WTC11 (cell line): Measurements from ENCODE around the gene TUBA1A. TPM values are rescaled to one million over a fixed set of nuclear protein-coding genes. Genes with fewer than 3 reads are reported as not detected.

Experiments used
- ATAC-seq: fragments of 200-7000 bp; cut with Tn5 transposase; 2 replicates; pipeline ENCODE4 v1.10.0; 2021; ENCODE audit warnings: mild to moderate bottlenecking, moderate library complexity
- CTCF ChIA-PET: fragments of 300-600 bp; sonication (Branson Sonifier 250); formaldehyde crosslinking; loops from one replicate; lab custom pipeline; 2021; ENCODE audit warnings: antibody characterized with exemption; lab: Charles Lee
- POLR2A ChIA-PET: fragments of 350-600 bp; sonication (Branson Sonifier 250); formaldehyde crosslinking; loops from one replicate; lab custom pipeline; 2021; ENCODE audit warnings: antibody characterized with exemption; lab: Charles Lee
- DNase-seq: peaks from one replicate; pipeline ENCODE4 v3.0.0; 2021; ENCODE audit warnings: low spot score
- H3K27ac Mint-ChIP-seq: 2 replicates; pipeline ENCODE4 v1.8.0; 2021; ENCODE audit warnings: mixed read lengths
- H3K27me3 Mint-ChIP-seq: 2 replicates; pipeline ENCODE4 v1.8.0; 2021; ENCODE audit warnings: low read depth, mild to moderate bottlenecking, moderate library complexity, mixed read lengths
- H3K36me3 Mint-ChIP-seq: 2 replicates; pipeline ENCODE4 v1.8.0; 2021; ENCODE audit warnings: mixed read lengths
- H3K4me1 Mint-ChIP-seq: 2 replicates; pipeline ENCODE4 v1.8.0; 2022; ENCODE audit warnings: mixed read lengths
- H3K4me3 Mint-ChIP-seq: 2 replicates; pipeline ENCODE4 v1.8.0; 2021; ENCODE audit warnings: mild to moderate bottlenecking, moderate library complexity, mixed read lengths
- H3K9me3 Mint-ChIP-seq: 2 replicates; pipeline ENCODE4 v1.8.0; 2021; ENCODE audit warnings: mixed read lengths
- AR ChIP-seq: fragments of 250-450 bp; sonication (Bioruptor Pico); IDR thresholded peaks from 2 replicates; pipeline ENCODE4 v1.9.0; 2021; ENCODE audit warnings: mild to moderate bottlenecking
- ATF2 ChIP-seq: sonication (generic); formaldehyde crosslinking; IDR thresholded peaks from 2 replicates; pipeline ENCODE4 v1.8.1; 2022; ENCODE audit warnings: low read depth, missing genetic modification reagents, borderline replicate concordance
- CBFB ChIP-seq: sonication (generic); formaldehyde crosslinking; IDR thresholded peaks from 2 replicates; pipeline ENCODE4 v1.8.1; 2022; ENCODE audit warnings: mild to moderate bottlenecking, low read depth, missing genetic modification reagents
- E2F1 ChIP-seq: sonication (generic); formaldehyde crosslinking; IDR thresholded peaks from 2 replicates; pipeline ENCODE4 v1.8.0; 2022; ENCODE audit warnings: mild to moderate bottlenecking, missing genetic modification reagents
- E2F4 ChIP-seq: sonication (generic); formaldehyde crosslinking; IDR thresholded peaks from 2 replicates; pipeline ENCODE4 v1.8.1; 2022; ENCODE audit warnings: low read depth, mild to moderate bottlenecking, moderate library complexity, missing genetic modification reagents, borderline replicate concordance
- E2F5 ChIP-seq: sonication (generic); formaldehyde crosslinking; IDR thresholded peaks from 2 replicates; pipeline ENCODE4 v1.8.1; 2022; ENCODE audit warnings: mild to moderate bottlenecking, moderate library complexity, missing genetic modification reagents
- ELF4 ChIP-seq: sonication (generic); formaldehyde crosslinking; IDR thresholded peaks from 2 replicates; pipeline ENCODE4 v1.8.1; 2022; ENCODE audit warnings: low read depth, mild to moderate bottlenecking, moderate library complexity, missing genetic modification reagents
- ESRRA ChIP-seq: sonication (generic); formaldehyde crosslinking; IDR thresholded peaks from 2 replicates; pipeline ENCODE4 v1.8.1; 2022; ENCODE audit warnings: mild to moderate bottlenecking, missing genetic modification reagents, borderline replicate concordance
- GTF2I ChIP-seq: fragments of 250-450 bp; sonication (Bioruptor Pico); conservative IDR thresholded peaks from 2 replicates; pipeline ENCODE4 v1.4.0; 2021; ENCODE audit warnings: mild to moderate bottlenecking
- MXD4 ChIP-seq: fragments of 250-450 bp; sonication (Bioruptor Pico); IDR thresholded peaks from 2 replicates; pipeline ENCODE4 v1.8.0; 2021; ENCODE audit warnings: mild to moderate bottlenecking, moderate library complexity, borderline replicate concordance
- MYBL2 ChIP-seq: sonication (generic); formaldehyde crosslinking; IDR thresholded peaks from 2 replicates; pipeline ENCODE4 v1.8.1; 2023; ENCODE audit warnings: mild to moderate bottlenecking, moderate library complexity, missing genetic modification reagents
- NFATC4 ChIP-seq: fragments of 250-450 bp; sonication (Bioruptor Pico); IDR thresholded peaks from 2 replicates; pipeline ENCODE4 v1.9.0; 2021; ENCODE audit warnings: mild to moderate bottlenecking
- NFE2L1 ChIP-seq: sonication (generic); formaldehyde crosslinking; IDR thresholded peaks from 2 replicates; pipeline ENCODE4 v1.8.1; 2023; ENCODE audit warnings: missing genetic modification reagents
- OVOL2 ChIP-seq: fragments of 250-450 bp; sonication (Bioruptor Pico); IDR thresholded peaks from 2 replicates; pipeline ENCODE4 v1.9.0; 2021; ENCODE audit warnings: mild to moderate bottlenecking, borderline replicate concordance
- RELA ChIP-seq: sonication (generic); formaldehyde crosslinking; IDR thresholded peaks from 2 replicates; pipeline ENCODE4 v1.8.1; 2022; ENCODE audit warnings: missing genetic modification reagents, mild to moderate bottlenecking, borderline replicate concordance
- RORB ChIP-seq: fragments of 250-450 bp; sonication (Bioruptor Pico); IDR thresholded peaks from 2 replicates; pipeline ENCODE4 v1.9.0; 2021; ENCODE audit warnings: mild to moderate bottlenecking
- SMAD3 ChIP-seq: sonication (generic); formaldehyde crosslinking; IDR thresholded peaks from 2 replicates; pipeline ENCODE4 v1.8.0; 2022; ENCODE audit warnings: missing genetic modification reagents, mild to moderate bottlenecking, borderline replicate concordance
- SP1 ChIP-seq: sonication (generic); formaldehyde crosslinking; conservative IDR thresholded peaks from 2 replicates; pipeline ENCODE4 v1.8.1; 2022; ENCODE audit warnings: missing genetic modification reagents
- ZNF263 ChIP-seq: sonication (generic); formaldehyde crosslinking; IDR thresholded peaks from 2 replicates; pipeline ENCODE4 v1.8.1; 2022; ENCODE audit warnings: low read depth, mild to moderate bottlenecking, moderate library complexity, missing genetic modification reagents
- ZNF281 ChIP-seq: sonication (generic); formaldehyde crosslinking; IDR thresholded peaks from 2 replicates; pipeline ENCODE4 v1.8.0; 2023; ENCODE audit warnings: mild to moderate bottlenecking, missing genetic modification reagents
- ZNF396 ChIP-seq: fragments of 250-450 bp; sonication (Bioruptor Pico); IDR thresholded peaks from 2 replicates; pipeline ENCODE4 v1.8.0; 2021; ENCODE audit warnings: mild to moderate bottlenecking, moderate library complexity, borderline replicate concordance
- ZSCAN18 ChIP-seq: fragments of 250-450 bp; sonication (Bioruptor Pico); IDR thresholded peaks from 2 replicates; pipeline ENCODE4 v2.1.2; 2022; ENCODE audit warnings: mild to moderate bottlenecking, moderate library complexity
- total RNA-seq: library from RNA; stranded (reverse); gene quantifications from 3 replicates; pipeline ENCODE4 v1.2.3, GENCODE V29; 2021

TUBA1A gene
- total RNA-seq, 1 experiment from 2014 or later, result 226 TPM

- TF ChIP-seq ZNF281 (CRISPR knock-in tag) (no peak), SP1 (CRISPR knock-in tag) (no peak), MXD4 (no peak)
- TF ChIP-seq, all 79 proteins: peak for 0
These were observed 41.5 kb downstream of the TUBA1A start (continued) for GRCh38 chr12:49147384-49147783.

GRCh38 chr12:49146406-49146805, 42.5 kb downstream of the TUBA1A start:
- ChIA-PET POLR2A (no interaction called here), CTCF (interaction anchor here (1.0 kb wide), 1 partner anchor 58 kb away, joined by 4 read pairs; no protein-coding TSS in a partner anchor)
- no peaks in the 10 kb centered on the region for H3K27me3 Mint-ChIP-seq
- no peaks in the 10 kb centered on the region for H3K4me1 Mint-ChIP-seq
- DNase-seq, result no peak
- TF ChIP-seq ZNF263 (CRISPR knock-in tag), result no peak
- TF ChIP-seq MYBL2 (CRISPR knock-in tag), result no peak
- TF ChIP-seq ZNF396 (CRISPR knock-in tag), result no peak
- no peak for TF ChIP-seq ELF4 (CRISPR knock-in tag)
- TF ChIP-seq NFATC4 (CRISPR knock-in tag), result no peak
- no peak for TF ChIP-seq CBFB (CRISPR knock-in tag)
- no peak for TF ChIP-seq SMAD3 (CRISPR knock-in tag)
- no peak for TF ChIP-seq GTF2I
- no peak for TF ChIP-seq E2F1 (CRISPR knock-in tag)
- no peak for TF ChIP-seq OVOL2 (CRISPR knock-in tag)
- no peak for TF ChIP-seq E2F4 (CRISPR knock-in tag)
- TF ChIP-seq ZSCAN18, result no peak
- TF ChIP-seq RELA (CRISPR knock-in tag), result no peak
- TF ChIP-seq AR (CRISPR knock-in tag), result no peak
- TF ChIP-seq NFE2L1 (CRISPR knock-in tag), result no peak
- TF ChIP-seq ESRRA (CRISPR knock-in tag), result no peak
- TF ChIP-seq RORB (CRISPR knock-in tag), result no peak
- TF ChIP-seq ATF2 (CRISPR knock-in tag), result no peak
- TF ChIP-seq E2F5, result no peak
- H3K36me3 Mint-ChIP-seq, result no peaks in the 10 kb centered on the region
- no peak for ATAC-seq
- no peaks in the 10 kb centered on the region for H3K9me3 Mint-ChIP-seq
- H3K4me3 Mint-ChIP-seq, result no peak overlapping the region
- H3K27ac Mint-ChIP-seq, result no peak overlapping the region
